ENCODE data around the gene NRG2. TPM values are rescaled to one million over a fixed set of nuclear protein-coding genes. Genes with fewer than 3 reads are reported as not detected.
A peak's percentile ranks its signal among the peaks of the same experiment; 100 is the strongest.

NRG2 gene
- polyA plus RNA-seq, 1 of the 3 experiments (the other 2 are of a cell fraction) = 3.7 TPM

DNA sequence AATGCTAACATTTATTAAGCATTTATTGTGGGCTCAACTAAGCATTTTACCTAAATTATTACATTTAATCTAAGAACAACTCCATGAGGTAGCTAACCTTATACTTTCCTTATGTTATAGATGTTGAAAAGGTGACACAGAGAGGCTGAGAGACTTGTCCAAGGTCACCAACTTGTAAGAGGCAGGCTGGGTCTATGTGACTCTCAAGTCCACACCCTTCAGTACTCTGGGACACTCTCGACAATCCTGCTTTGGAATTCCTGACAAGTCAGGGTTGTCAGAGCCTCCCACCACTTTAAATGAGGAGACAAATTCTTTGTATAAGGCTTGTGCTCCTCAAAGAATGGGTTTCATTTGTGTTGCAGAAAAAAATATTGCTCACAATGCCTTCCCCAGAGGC lies 67.2 kb downstream of the NRG2 start:
- no peaks in the 10 kb centered on the region for H3F3A ChIP-seq (replicated peaks; ENCODE audit: insufficient read depth)
- no peak overlapping the region for H3K4me3 ChIP-seq (ENCODE audit: low read depth in 2 of 2, low read length in 1 of 2)
- H3K9me2 ChIP-seq = no peaks in the 10 kb centered on the region
- TF ChIP-seq, protein P1, sequence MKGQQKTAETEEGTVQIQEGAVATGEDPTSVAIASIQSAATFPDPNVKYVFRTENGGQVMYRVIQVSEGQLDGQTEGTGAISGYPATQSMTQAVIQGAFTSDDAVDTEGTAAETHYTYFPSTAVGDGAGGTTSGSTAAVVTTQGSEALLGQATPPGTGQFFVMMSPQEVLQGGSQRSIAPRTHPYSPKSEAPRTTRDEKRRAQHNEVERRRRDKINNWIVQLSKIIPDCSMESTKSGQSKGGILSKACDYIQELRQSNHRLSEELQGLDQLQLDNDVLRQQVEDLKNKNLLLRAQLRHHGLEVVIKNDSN (IDR thresholded peaks at IDR 0.05; ENCODE audit: borderline replicate concordance, low read depth) = no peak
- TF ChIP-seq, protein P2, sequence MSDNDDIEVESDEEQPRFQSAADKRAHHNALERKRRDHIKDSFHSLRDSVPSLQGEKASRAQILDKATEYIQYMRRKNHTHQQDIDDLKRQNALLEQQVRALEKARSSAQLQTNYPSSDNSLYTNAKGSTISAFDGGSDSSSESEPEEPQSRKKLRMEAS (IDR thresholded peaks at IDR 0.05; ENCODE audit: low read depth) = no peak
- no peak for TF ChIP-seq RXRA (IDR thresholded peaks at IDR 0.05; ENCODE audit: borderline replicate concordance, low read depth)
- no peak for TF ChIP-seq GABPA (IDR thresholded peaks at IDR 0.05; ENCODE audit: low read depth)
- TF ChIP-seq NRF1 (IDR thresholded peaks at IDR 0.05; ENCODE audit: low read depth, low read length) = no peak
- no peak for TF ChIP-seq POLR2AphosphoS5 (IDR thresholded peaks at IDR 0.05; ENCODE audit: low read depth, low read length)
- TF ChIP-seq, protein P3, sequence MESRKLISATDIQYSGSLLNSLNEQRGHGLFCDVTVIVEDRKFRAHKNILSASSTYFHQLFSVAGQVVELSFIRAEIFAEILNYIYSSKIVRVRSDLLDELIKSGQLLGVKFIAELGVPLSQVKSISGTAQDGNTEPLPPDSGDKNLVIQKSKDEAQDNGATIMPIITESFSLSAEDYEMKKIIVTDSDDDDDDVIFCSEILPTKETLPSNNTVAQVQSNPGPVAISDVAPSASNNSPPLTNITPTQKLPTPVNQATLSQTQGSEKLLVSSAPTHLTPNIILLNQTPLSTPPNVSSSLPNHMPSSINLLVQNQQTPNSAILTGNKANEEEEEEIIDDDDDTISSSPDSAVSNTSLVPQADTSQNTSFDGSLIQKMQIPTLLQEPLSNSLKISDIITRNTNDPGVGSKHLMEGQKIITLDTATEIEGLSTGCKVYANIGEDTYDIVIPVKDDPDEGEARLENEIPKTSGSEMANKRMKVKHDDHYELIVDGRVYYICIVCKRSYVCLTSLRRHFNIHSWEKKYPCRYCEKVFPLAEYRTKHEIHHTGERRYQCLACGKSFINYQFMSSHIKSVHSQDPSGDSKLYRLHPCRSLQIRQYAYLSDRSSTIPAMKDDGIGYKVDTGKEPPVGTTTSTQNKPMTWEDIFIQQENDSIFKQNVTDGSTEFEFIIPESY (IDR thresholded peaks at IDR 0.05; ENCODE audit: borderline replicate concordance, low read depth) = no peak
- TF ChIP-seq FOSL2 (IDR thresholded peaks at IDR 0.05; ENCODE audit: borderline replicate concordance, low read depth) = no peak
- no peak for TF ChIP-seq GATA2 (CRISPR knock-in tag; IDR thresholded peaks at IDR 0.05)
- TF ChIP-seq FOXJ3 (CRISPR knock-in tag; IDR thresholded peaks at IDR 0.05) = no peak
- no peak for TF ChIP-seq SMC3 (IDR thresholded peaks at IDR 0.05; ENCODE audit: low read depth, low read length)
- no peak for TF ChIP-seq MEF2A (IDR thresholded peaks at IDR 0.05; ENCODE audit: borderline replicate concordance, low read depth)
- TF ChIP-seq, protein P4, sequence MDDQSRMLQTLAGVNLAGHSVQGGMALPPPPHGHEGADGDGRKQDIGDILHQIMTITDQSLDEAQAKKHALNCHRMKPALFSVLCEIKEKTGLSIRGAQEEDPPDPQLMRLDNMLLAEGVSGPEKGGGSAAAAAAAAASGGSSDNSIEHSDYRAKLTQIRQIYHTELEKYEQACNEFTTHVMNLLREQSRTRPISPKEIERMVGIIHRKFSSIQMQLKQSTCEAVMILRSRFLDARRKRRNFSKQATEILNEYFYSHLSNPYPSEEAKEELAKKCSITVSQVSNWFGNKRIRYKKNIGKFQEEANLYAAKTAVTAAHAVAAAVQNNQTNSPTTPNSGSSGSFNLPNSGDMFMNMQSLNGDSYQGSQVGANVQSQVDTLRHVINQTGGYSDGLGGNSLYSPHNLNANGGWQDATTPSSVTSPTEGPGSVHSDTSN (IDR thresholded peaks at IDR 0.05) = no peak
- H3K4me2 ChIP-seq = no peak overlapping the region
- H3K79me2 ChIP-seq (ENCODE audit: insufficient read depth) = no peaks in the 10 kb centered on the region
- H3K27me3 ChIP-seq (ENCODE audit: insufficient read depth) = no peaks in the 10 kb centered on the region
- no peaks in the 10 kb centered on the region for H3K9me3 ChIP-seq
- H3K27ac ChIP-seq (ENCODE audit: low read depth in 2 of 2, low read length in 1 of 2) = no peak overlapping the region
- WGBS (ENCODE audit: low lambda C conversion rate) = 67% methylated on average over 1 of the region's 1 CpG
- no peaks in the 10 kb centered on the region for H4K20me1 ChIP-seq (ENCODE audit: insufficient read depth)
- H3K4me1 ChIP-seq (ENCODE audit: control insufficient read depth in 1 of 2, insufficient read depth in 2 of 2, low read depth in 1 of 2, low read length in 1 of 2) = peaks cover 0 to 11% of the 10 kb centered on the region in 2 experiments; a peak in 1 of 4 replicates
- H2AFZ ChIP-seq (ENCODE audit: low read depth) = no peak overlapping the region
- ChIA-PET CTCF (interaction anchor here (14.8 kb wide), 1 partner anchor 188 kb away, joined by 484 read pairs; no protein-coding TSS in a partner anchor), POLR2A (no interaction called here)
- no peak for DNase-seq
- no peaks in the 10 kb centered on the region for H3K36me3 ChIP-seq (replicated peaks in 1 of 2; ENCODE audit: control insufficient read depth in 1 of 2, insufficient read depth in 2 of 2, low read length in 1 of 2)
- H3K9ac ChIP-seq = no peak overlapping the region

DNA sequence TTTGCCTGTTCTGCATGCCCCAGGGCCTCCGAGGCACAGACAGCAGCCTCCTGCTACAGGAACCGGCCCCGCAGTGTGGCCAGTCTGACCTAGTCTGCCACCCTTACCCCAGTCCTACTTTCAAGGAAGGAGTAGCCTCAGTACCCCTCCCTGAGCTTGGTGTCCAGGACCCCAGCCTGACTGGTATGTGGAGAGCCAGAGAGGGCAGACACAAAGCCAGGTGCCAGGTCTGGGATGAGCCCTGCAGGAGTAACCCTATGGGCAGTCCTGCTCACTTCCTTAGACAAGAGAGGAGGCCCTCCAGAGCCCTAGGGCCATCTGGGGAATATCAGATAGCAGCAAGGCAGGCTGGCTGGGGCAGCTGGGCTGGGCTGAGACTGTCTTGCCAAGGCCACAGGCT lies 67.8 kb downstream of the NRG2 start:
- no peak for DNase-seq
- Histone ChIP-seq H3K9ac (no peak overlapping the region), H3K27ac (ENCODE audit: low read depth in 2 of 2, low read length in 1 of 2) (peak overlapping the region in 1 of 2 experiments; percentile 12; a peak in 1 of 4 replicates), H3K9me3 (no peaks in the 10 kb centered on the region), H3F3A (replicated peaks; ENCODE audit: insufficient read depth) (no peaks in the 10 kb centered on the region), H3K9me2 (no peaks in the 10 kb centered on the region), H3K79me2 (ENCODE audit: insufficient read depth) (no peaks in the 10 kb centered on the region), H3K36me3 (replicated peaks in 1 of 2; ENCODE audit: control insufficient read depth in 1 of 2, insufficient read depth in 2 of 2, low read length in 1 of 2) (no peaks in the 10 kb centered on the region), H3K4me3 (ENCODE audit: low read depth in 2 of 2, low read length in 1 of 2) (no peak overlapping the region), H4K20me1 (ENCODE audit: insufficient read depth) (no peaks in the 10 kb centered on the region), H3K27me3 (ENCODE audit: insufficient read depth) (no peaks in the 10 kb centered on the region), H3K4me1 (ENCODE audit: control insufficient read depth in 1 of 2, insufficient read depth in 2 of 2, low read depth in 1 of 2, low read length in 1 of 2) (peaks cover 0 to 11% of the 10 kb centered on the region in 2 experiments; a peak in 1 of 4 replicates), H2AFZ (ENCODE audit: low read depth) (no peak overlapping the region), H3K4me2 (no peak overlapping the region)
- ChIA-PET POLR2A (no interaction called here), CTCF (interaction anchor here (1.4 to 14.8 kb wide), 2 partner anchors 187 to 200 kb away, joined by 3 to 484 read pairs; no protein-coding TSS in a partner anchor)
- 96% methylated on average over 3 of the region's 3 CpGs for WGBS (ENCODE audit: low lambda C conversion rate)
- TF ChIP-seq EP300 (IDR thresholded peaks at IDR 0.05; ENCODE audit: borderline replicate concordance in 1 of 2, low read depth in 1 of 2, low read length in 1 of 2) = no peak
- peak; percentile 47 for TF ChIP-seq TCF12 (IDR thresholded peaks at IDR 0.05)
- no peak for TF ChIP-seq MXI1 (IDR thresholded peaks at IDR 0.05; ENCODE audit: low read depth, low read length)
